ENCODE measurements around the gene MB21D2.

MB21D2 gene

GRCh38 chr3:192833177-192833890 lies 84.3 kb downstream of the MB21D2 start:
- TF ChIP-seq FOXM1 (IDR thresholded peaks at IDR 0.05; ENCODE audit: borderline replicate concordance, low read depth), result no peak
- no peak for TF ChIP-seq YY1 (IDR thresholded peaks at IDR 0.05; ENCODE audit: low read depth)
- TF ChIP-seq NFIC (IDR thresholded peaks at IDR 0.05), result no peak
- no peak for TF ChIP-seq TEAD4 (IDR thresholded peaks at IDR 0.05)
- TF ChIP-seq TCF12 (IDR thresholded peaks at IDR 0.05; ENCODE audit: low read depth), result no peak
- no peak for TF ChIP-seq RAD21 (IDR thresholded peaks at IDR 0.05; ENCODE audit: low read depth)

- TF ChIP-seq USF1 (IDR thresholded peaks at IDR 0.05) (no peak), FOXM1 (IDR thresholded peaks at IDR 0.05; ENCODE audit: borderline replicate concordance, low read depth) (no peak), CREB1 (IDR thresholded peaks at IDR 0.05; ENCODE audit: low read depth) (no peak), TCF12 (IDR thresholded peaks at IDR 0.05; ENCODE audit: low read depth) (no peak), EP300 (IDR thresholded peaks at IDR 0.05; ENCODE audit: borderline replicate concordance) (no peak), EGR1 (IDR thresholded peaks at IDR 0.05) (no peak), ZBTB7A (IDR thresholded peaks at IDR 0.05; ENCODE audit: low read depth) (no peak), NFIC (IDR thresholded peaks at IDR 0.05) (no peak), MAX (IDR thresholded peaks at IDR 0.05) (no peak), TAF1 (IDR thresholded peaks at IDR 0.05; ENCODE audit: low read depth) (no peak), CEBPB (IDR thresholded peaks at IDR 0.05) (no peak), YY1 (IDR thresholded peaks at IDR 0.05; ENCODE audit: low read depth) (no peak), TEAD4 (IDR thresholded peaks at IDR 0.05) (no peak), RAD21 (IDR thresholded peaks at IDR 0.05; ENCODE audit: low read depth) (no peak), REST (IDR thresholded peaks at IDR 0.05; ENCODE audit: low read depth) (no peak)
These were observed 85.8 kb downstream of the MB21D2 start for GRCh38 chr3:192831801-192832347.

- TF ChIP-seq ZBTB7A (IDR thresholded peaks at IDR 0.05; ENCODE audit: low read depth) (no peak), TCF12 (IDR thresholded peaks at IDR 0.05; ENCODE audit: low read depth) (no peak)
These were observed 86.5 kb downstream of the MB21D2 start for GRCh38 chr3:192831111-192831644.

DNA sequence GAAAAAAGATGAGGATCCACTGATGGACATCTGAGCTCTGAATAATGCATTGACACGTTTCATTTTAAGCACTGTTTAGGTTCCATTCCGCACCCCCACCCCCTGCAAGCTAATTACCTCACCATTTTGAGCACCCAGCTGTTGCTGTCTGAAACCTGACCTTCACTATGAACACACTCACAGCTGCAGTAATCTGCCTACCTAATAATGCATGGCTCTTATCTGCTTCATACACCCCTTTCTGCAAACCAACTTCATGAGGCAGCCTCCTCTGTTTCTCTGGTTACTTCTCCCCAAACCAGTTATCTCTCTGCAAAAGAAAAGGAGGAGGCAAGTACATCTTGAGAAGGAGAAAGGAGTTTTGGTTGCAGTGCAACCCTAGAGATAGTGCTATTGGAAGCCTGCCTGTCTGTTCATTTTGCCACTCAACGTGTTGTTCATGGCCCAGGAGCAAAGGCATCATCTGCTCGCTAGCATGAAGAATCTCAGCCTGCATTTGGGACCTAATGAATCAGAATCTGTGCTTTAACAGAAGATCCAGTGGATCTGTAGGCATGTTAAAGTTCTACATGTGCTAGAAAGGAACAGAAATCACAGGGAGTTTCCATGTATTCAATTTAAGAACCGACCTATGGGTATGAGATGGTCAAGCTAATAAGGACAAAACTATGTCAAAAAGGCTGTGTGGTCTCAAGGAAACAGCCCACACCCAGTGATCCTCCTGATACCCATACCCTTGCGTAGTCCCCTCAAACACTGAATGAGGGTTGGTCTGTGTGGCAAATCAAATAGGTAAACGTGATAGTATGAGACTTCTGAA lies 87.2 kb downstream of the MB21D2 start:
- TF ChIP-seq RAD21 (IDR thresholded peaks at IDR 0.05; ENCODE audit: low read depth), result no peak
- no peak for TF ChIP-seq TAF1 (IDR thresholded peaks at IDR 0.05; ENCODE audit: low read depth)
- no peak for TF ChIP-seq ZBTB7A (IDR thresholded peaks at IDR 0.05; ENCODE audit: low read depth)
- TF ChIP-seq NFIC (IDR thresholded peaks at IDR 0.05), result no peak
- no peak for TF ChIP-seq TCF12 (IDR thresholded peaks at IDR 0.05; ENCODE audit: low read depth)
- TF ChIP-seq REST (IDR thresholded peaks at IDR 0.05; ENCODE audit: low read depth), result no peak

GRCh38 chr3:192827863-192828594 lies 89.6 kb downstream of the MB21D2 start:
- no peak for TF ChIP-seq ZBTB7A (IDR thresholded peaks at IDR 0.05; ENCODE audit: low read depth)
- no peak for TF ChIP-seq RAD21 (IDR thresholded peaks at IDR 0.05; ENCODE audit: low read depth)
- TF ChIP-seq USF1 (IDR thresholded peaks at IDR 0.05), result no peak
- no peak for TF ChIP-seq EP300 (IDR thresholded peaks at IDR 0.05; ENCODE audit: borderline replicate concordance)
- TF ChIP-seq REST (IDR thresholded peaks at IDR 0.05; ENCODE audit: low read depth), result no peak
- TF ChIP-seq TEAD4 (IDR thresholded peaks at IDR 0.05), result no peak
- TF ChIP-seq MAX (IDR thresholded peaks at IDR 0.05), result no peak
- TF ChIP-seq NFIC (IDR thresholded peaks at IDR 0.05), result no peak
